HEK293 (cell line): ENCODE results near the gene NANOS1.
A peak's percentile ranks its signal among the peaks of the same experiment; 100 is the strongest.

Experiments
- CTCF ChIA-PET: fragments of 350-600 bp; formaldehyde crosslinking; extraction: SDS; loops from one replicate; lab custom pipeline; 2021; ENCODE audit warnings: antibody characterized with exemption; lab: Yijun Ruan, JAX
- POLR2A ChIA-PET: fragments of 300-600 bp; formaldehyde crosslinking; extraction: SDS; loops from one replicate; lab custom pipeline; 2020; ENCODE audit warnings: antibody characterized with exemption, inconsistent platforms; lab: Yijun Ruan, JAX
- H3K27ac ChIP-seq: fragments of 200-500 bp; sonication (Bioruptor generic); 2 replicates; pipeline ENCODE4 v1.5.1; 2014; ENCODE audit warnings: low read depth, low read length, control low read depth, inconsistent platforms; ENCODE audit errors: extremely low read depth
- H3K36me3 ChIP-seq, 2 experiments: fragments of 200-500 bp in 1 of 2; sonication (Bioruptor generic) in 1 of 2; 1 replicate in 1 of 2; 2 replicates in 1 of 2; pipeline ENCODE4 v1.5.1; 2014 to 2017; ENCODE audit warnings: inconsistent platforms in 2 of 2, low read length in 2 of 2; ENCODE audit not compliant: control insufficient read depth in 2 of 2, insufficient read depth in 1 of 2
- H3K4me1 ChIP-seq: fragments of 200-500 bp; sonication (Bioruptor generic); 2 replicates; pipeline ENCODE4 v1.5.1; 2014; ENCODE audit warnings: mild to moderate bottlenecking, low read length, inconsistent platforms; ENCODE audit not compliant: control insufficient read depth, insufficient read depth
- H3K4me3 ChIP-seq: 2 replicates; pipeline ENCODE4 v1.5.1; 2011; ENCODE audit warnings: low read depth, mild to moderate bottlenecking, control low read depth, low read length, moderate library complexity
- H3K9me3 ChIP-seq: fragments of 200-500 bp; sonication (Bioruptor generic); 2 replicates; pipeline ENCODE4 v1.5.1; 2014; ENCODE audit warnings: low read depth, low read length, inconsistent platforms; ENCODE audit not compliant: control insufficient read depth, insufficient read depth
- KLF8 ChIP-seq: fragments of 450-650 bp; formaldehyde crosslinking; IDR thresholded peaks from 2 replicates; pipeline ENCODE4 v1.5.1; 2016; ENCODE audit warnings: missing biosample characterization, missing genetic modification characterization
- PRDM6 ChIP-seq: fragments of 450-650 bp; formaldehyde crosslinking; IDR thresholded peaks from 2 replicates; pipeline ENCODE4 v1.5.1; 2017; ENCODE audit warnings: missing biosample characterization, missing genetic modification characterization
- SP3 ChIP-seq: fragments of 450-650 bp; formaldehyde crosslinking; IDR thresholded peaks from 2 replicates; pipeline ENCODE4 v1.5.1; 2016; ENCODE audit warnings: missing biosample characterization, missing genetic modification characterization
- YY1 ChIP-seq: fragments of 450-650 bp; formaldehyde crosslinking; IDR thresholded peaks from 2 replicates; pipeline ENCODE4 v1.5.1; 2018; ENCODE audit warnings: missing biosample characterization, missing genetic modification characterization
- ZBTB26 ChIP-seq: fragments of 450-650 bp; formaldehyde crosslinking; optimal IDR thresholded peaks from 2 replicates; pipeline ENCODE3; 2016; ENCODE audit warnings: missing biosample characterization, mild to moderate bottlenecking, missing genetic modification characterization
- ZBTB6 ChIP-seq: fragments of 450-650 bp; formaldehyde crosslinking; IDR thresholded peaks from 2 replicates; pipeline ENCODE4 v1.5.1; 2017; ENCODE audit warnings: missing biosample characterization, missing genetic modification characterization
- ZBTB8A ChIP-seq: fragments of 450-650 bp; formaldehyde crosslinking; IDR thresholded peaks from 2 replicates; pipeline ENCODE4 v1.5.1; 2016; ENCODE audit warnings: missing biosample characterization, missing genetic modification characterization
- ZFHX2 ChIP-seq: fragments of 450-650 bp; formaldehyde crosslinking; conservative IDR thresholded peaks from 2 replicates; pipeline ENCODE4 v1.5.1; 2016; ENCODE audit warnings: missing biosample characterization, missing genetic modification characterization
- ZNF10 ChIP-seq: fragments of 450-650 bp; formaldehyde crosslinking; IDR thresholded peaks from 2 replicates; pipeline ENCODE4 v1.5.1; 2017; ENCODE audit warnings: missing biosample characterization, missing genetic modification characterization
- ZNF184 ChIP-seq: fragments of 450-650 bp; IDR thresholded peaks from 2 replicates; pipeline ENCODE4 v1.5.1; 2018; ENCODE audit warnings: missing biosample characterization, mild to moderate bottlenecking, missing genetic modification characterization
- ZNF341 ChIP-seq: fragments of 450-650 bp; formaldehyde crosslinking; IDR thresholded peaks from 2 replicates; pipeline ENCODE4; 2016; ENCODE audit warnings: low read depth, missing biosample characterization, missing genetic modification characterization
- ZNF398 ChIP-seq: fragments of 450-650 bp; formaldehyde crosslinking; IDR thresholded peaks from 2 replicates; pipeline ENCODE4 v1.5.1; 2017; ENCODE audit warnings: missing biosample characterization, missing genetic modification characterization
- ZNF404 ChIP-seq: fragments of 450-650 bp; formaldehyde crosslinking; IDR thresholded peaks from 2 replicates; pipeline ENCODE4 v1.5.1; 2017; ENCODE audit warnings: missing biosample characterization, missing genetic modification characterization
- ZNF513 ChIP-seq: fragments of 450-650 bp; IDR thresholded peaks from 2 replicates; pipeline ENCODE4 v1.5.1; 2018; ENCODE audit warnings: missing biosample characterization, missing genetic modification characterization
- ZNF561 ChIP-seq: fragments of 450-650 bp; IDR thresholded peaks from 2 replicates; pipeline ENCODE4 v1.5.1; 2018; ENCODE audit warnings: missing biosample characterization, missing genetic modification characterization, borderline replicate concordance
- ZNF660 ChIP-seq: fragments of 450-650 bp; IDR thresholded peaks from 2 replicates; pipeline ENCODE4 v1.5.1; 2018; ENCODE audit warnings: missing biosample characterization, mild to moderate bottlenecking, missing genetic modification characterization
- ZSCAN30 ChIP-seq: fragments of 450-650 bp; IDR thresholded peaks from 2 replicates; pipeline ENCODE4 v1.5.1; 2018; ENCODE audit warnings: missing biosample characterization, mild to moderate bottlenecking, missing genetic modification characterization, moderate library complexity

Gene NANOS1

GRCh38 chr10:119029613-119030420, at the start of gene NANOS1:
Gene NANOS1, plus strand, starts transcription at chr10:119029714. Its CDS starts 88 bp downstream, at chr10:119029802.
- POLR2A ChIA-PET, result interaction anchor here (1.0 to 2.8 kb wide), 5 partner anchors 14 to 275 kb away, joined by 3 to 15 read pairs (median 5); partner anchors contain the start of genes CACUL1 and DENND10

More at GRCh38 chr10:119029613-119030420, at the start of gene NANOS1:
- Histone ChIP-seq H3K27ac (peak within 1 kb of the TSS; percentile 79; the same call in 1 of the 2 replicates), H3K4me3 (peak within 1 kb of the TSS; percentile 46), H3K9me3 (no peaks in the 10 kb centered on the region), H3K36me3 (peaks cover 18 to 26% of the 10 kb centered on the region in 2 experiments), H3K4me1 (peaks cover 10% of the 10 kb centered on the region)
- TF ChIP-seq ZNF660 (tag by site-specific recombination) (peak; percentile 15; the same call in 1 of the 2 replicates), YY1 (tag by site-specific recombination) (peak; percentile 20; the same call in 1 of the 2 replicates), ZNF184 (peak; percentile 32; the same call in 1 of the 2 replicates), SP3 (tag by site-specific recombination) (no peak), ZSCAN30 (tag by site-specific recombination) (0 out of 2 replicates have a peak, but pooled peaks have one; percentile 36), PRDM6 (tag by site-specific recombination) (no peak), ZNF341 (tag by site-specific recombination) (0 out of 2 replicates have a peak, but pooled peaks have one; percentile 24), ZNF561 (tag by site-specific recombination) (peak; percentile 22; the same call in 1 of the 2 replicates), ZBTB26 (tag by site-specific recombination) (peak; percentile 14), ZNF513 (tag by site-specific recombination) (peak; percentile 77), ZNF398 (tag by site-specific recombination) (peak; percentile 31; the same call in 1 of the 2 replicates), ZBTB6 (tag by site-specific recombination) (peak; percentile 17; the same call in 1 of the 2 replicates), ZBTB8A (peak; percentile 44; the same call in 1 of the 2 replicates), ZNF404 (tag by site-specific recombination) (no peak), ZFHX2 (tag by site-specific recombination) (0 out of 2 replicates have a peak, but pooled peaks have one; percentile 6), KLF8 (tag by site-specific recombination) (peak; percentile 4; the same call in 1 of the 2 replicates), ZNF10 (tag by site-specific recombination) (no peak)
- CTCF ChIA-PET, result interaction anchor here (0.6 to 1.0 kb wide), 3 partner anchors 11 to 414 kb away, joined by 3 read pairs; no protein-coding TSS in a partner anchor
